K562 (cell line): ENCODE measurements around the gene TAF15. TPM values are rescaled to one million over a fixed set of nuclear protein-coding genes. Genes with fewer than 3 reads are reported as not detected.
A peak's percentile ranks its signal among the peaks of the same experiment; 100 is the strongest.

Experiments used
- CEBPB ChIP-seq: fragments of 450-650 bp; IDR thresholded peaks from 2 replicates; pipeline ENCODE4 v1.6.1; 2016; ENCODE audit warnings: missing genetic modification characterization, missing compliant biosample characterization
- CEBPZ ChIP-seq: fragments of 150-350 bp; IDR thresholded peaks from 2 replicates; pipeline ENCODE4 v1.6.1; 2014; ENCODE audit warnings: low read depth, mild to moderate bottlenecking, low read length, borderline replicate concordance
- DIDO1 ChIP-seq: fragments of 450-650 bp; IDR thresholded peaks from 2 replicates; pipeline ENCODE4 v1.6.1; 2016; ENCODE audit warnings: low read depth, missing biosample characterization, missing genetic modification characterization
- ERF ChIP-seq: fragments of 450-650 bp; formaldehyde crosslinking; IDR thresholded peaks from 2 replicates; pipeline ENCODE4 v1.4.0; 2020; ENCODE audit warnings: mild to moderate bottlenecking, mixed read lengths
- HMGN3 ChIP-seq: IDR thresholded peaks from 2 replicates; pipeline ENCODE4 v1.6.1; 2011; ENCODE audit warnings: borderline replicate concordance, low read depth, mild to moderate bottlenecking, mixed read lengths, low read length; ENCODE audit not compliant: insufficient read length; ENCODE audit errors: extremely low read depth
- KAT7 ChIP-seq: sonication (generic); formaldehyde crosslinking; IDR thresholded peaks from 2 replicates; pipeline ENCODE4 v1.8.0; 2022; ENCODE audit warnings: missing genetic modification reagents, mild to moderate bottlenecking, borderline replicate concordance
- PHB2 ChIP-seq: fragments of 450-650 bp; IDR thresholded peaks from 2 replicates; pipeline ENCODE4 v1.6.1; 2017; ENCODE audit warnings: low read depth
- RBBP5 ChIP-seq: fragments of 200-600 bp; sonication (generic); IDR thresholded peaks from 2 replicates; pipeline ENCODE4 v1.6.1; 2012; ENCODE audit warnings: borderline replicate concordance, mild to moderate bottlenecking, low read length, control low read depth, inconsistent platforms; ENCODE audit not compliant: insufficient read depth, poor library complexity, severe bottlenecking
- SRSF1 ChIP-seq: fragments of 200-400 bp; formaldehyde crosslinking; IDR thresholded peaks from 2 replicates; pipeline ENCODE4 v1.6.1; 2017; ENCODE audit warnings: mild to moderate bottlenecking, low read depth, low read length, moderate library complexity
- TARDBP ChIP-seq: fragments of 450-650 bp; IDR thresholded peaks from 2 replicates; pipeline ENCODE4 v1.6.1; 2016
- THRAP3 ChIP-seq: fragments of 450-650 bp; IDR thresholded peaks from 2 replicates; pipeline ENCODE4 v1.6.1; 2016; ENCODE audit warnings: mild to moderate bottlenecking, inconsistent platforms, borderline replicate concordance
- TRIM24 ChIP-seq, 2 experiments: fragments of 450-650 bp; IDR thresholded peaks; 2 replicates each; pipeline ENCODE4 v1.6.1; 2016
- U2AF2 ChIP-seq: fragments of 200-400 bp; formaldehyde crosslinking; optimal IDR thresholded peaks from 2 replicates; pipeline ENCODE3; 2017; ENCODE audit warnings: low read depth, mild to moderate bottlenecking, low read length
- ZNF592 ChIP-seq: fragments of 450-650 bp; IDR thresholded peaks from 2 replicates; pipeline ENCODE4 v1.6.1; 2017; ENCODE audit warnings: antibody characterized with exemption, mild to moderate bottlenecking
- ZNF75A ChIP-seq: fragments of 450-650 bp; formaldehyde crosslinking; IDR thresholded peaks from 2 replicates; pipeline ENCODE4 v1.4.0; 2020; ENCODE audit warnings: mild to moderate bottlenecking
- polyA plus RNA-seq, 8 experiments: library from polyadenylated mRNA; depleted of rRNA in 4 of 8; stranded (reverse) in 5 of 8; unstranded in 3 of 8; fragments of >200 nt; fragmentation: Nextera tagmentation in 2 of 8; fragmentation: Illumina TruSeq in 1 of 8; extraction: Ambion mirVana in 2 of 8; extraction: Trizol in 1 of 8; gene quantifications; 2 replicates each; pipeline versions ENCODE4 v1.2.1 to v1.2.3, GENCODE V29; 2011 to 2014; ENCODE audit warnings: inconsistent platforms in 1 of 8, missing spikeins in 1 of 8
- total RNA-seq, 7 experiments: library from RNA; depleted of rRNA in 6 of 7; stranded (reverse); fragments of >200 nt in 6 of 7; fragmentation: Illumina TruSeq in 2 of 7; extraction: Trizol in 2 of 7; gene quantifications; 2 replicates each; pipeline versions ENCODE4 v1.2.1 to v1.2.3, GENCODE V29; 2011 to 2021; ENCODE audit warnings: low replicate concordance in 1 of 7
- TF ChIP-seq, protein P1 (sequence below): conservative IDR thresholded peaks from 2 replicates; pipeline ENCODE4 v1.6.1; 2011; ENCODE audit warnings: low read depth, mild to moderate bottlenecking, low read length; ENCODE audit not compliant: control insufficient read depth
- TF ChIP-seq, protein P2 (sequence below): sonication (generic); formaldehyde crosslinking; IDR thresholded peaks from 2 replicates; pipeline ENCODE4 v1.8.0; 2022; ENCODE audit warnings: mild to moderate bottlenecking, missing genetic modification reagents

The TAF15 gene
- total and polyA plus RNA-seq, 9 of the 15 experiments (the other 6 are each of a cell fraction or from before 2014, with no cell fraction given), result 4.1 to 272 (median 56.8) TPM

- TF ChIP-seq CEBPZ, result no peak
- TF ChIP-seq ZNF75A (CRISPR knock-in tag), result no peak
- TF ChIP-seq U2AF2, result no peak
- TF ChIP-seq, protein P1, sequence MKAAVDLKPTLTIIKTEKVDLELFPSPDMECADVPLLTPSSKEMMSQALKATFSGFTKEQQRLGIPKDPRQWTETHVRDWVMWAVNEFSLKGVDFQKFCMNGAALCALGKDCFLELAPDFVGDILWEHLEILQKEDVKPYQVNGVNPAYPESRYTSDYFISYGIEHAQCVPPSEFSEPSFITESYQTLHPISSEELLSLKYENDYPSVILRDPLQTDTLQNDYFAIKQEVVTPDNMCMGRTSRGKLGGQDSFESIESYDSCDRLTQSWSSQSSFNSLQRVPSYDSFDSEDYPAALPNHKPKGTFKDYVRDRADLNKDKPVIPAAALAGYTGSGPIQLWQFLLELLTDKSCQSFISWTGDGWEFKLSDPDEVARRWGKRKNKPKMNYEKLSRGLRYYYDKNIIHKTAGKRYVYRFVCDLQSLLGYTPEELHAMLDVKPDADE, result no peak
- no peak for TF ChIP-seq PHB2
- TF ChIP-seq, protein P2, sequence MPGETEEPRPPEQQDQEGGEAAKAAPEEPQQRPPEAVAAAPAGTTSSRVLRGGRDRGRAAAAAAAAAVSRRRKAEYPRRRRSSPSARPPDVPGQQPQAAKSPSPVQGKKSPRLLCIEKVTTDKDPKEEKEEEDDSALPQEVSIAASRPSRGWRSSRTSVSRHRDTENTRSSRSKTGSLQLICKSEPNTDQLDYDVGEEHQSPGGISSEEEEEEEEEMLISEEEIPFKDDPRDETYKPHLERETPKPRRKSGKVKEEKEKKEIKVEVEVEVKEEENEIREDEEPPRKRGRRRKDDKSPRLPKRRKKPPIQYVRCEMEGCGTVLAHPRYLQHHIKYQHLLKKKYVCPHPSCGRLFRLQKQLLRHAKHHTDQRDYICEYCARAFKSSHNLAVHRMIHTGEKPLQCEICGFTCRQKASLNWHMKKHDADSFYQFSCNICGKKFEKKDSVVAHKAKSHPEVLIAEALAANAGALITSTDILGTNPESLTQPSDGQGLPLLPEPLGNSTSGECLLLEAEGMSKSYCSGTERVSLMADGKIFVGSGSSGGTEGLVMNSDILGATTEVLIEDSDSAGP (CRISPR knock-in tag), result no peak
- no peak for TF ChIP-seq ERF (CRISPR knock-in tag)
- 0 out of 4 replicates have a peak, but pooled peaks of 1 of the 2 experiments have one; percentile 5 for TF ChIP-seq TRIM24 (IDR thresholded peaks at IDR 0.05)
- TF ChIP-seq SRSF1, result no peak
- peak; percentile 75 for TF ChIP-seq CEBPB
- no peak for TF ChIP-seq THRAP3
- no peak for TF ChIP-seq KAT7 (CRISPR knock-in tag)
- TF ChIP-seq TARDBP, result no peak; the same call in 1 of the 2 replicates
- no peak for TF ChIP-seq RBBP5
- 0 out of 2 replicates have a peak, but pooled peaks have one; percentile 55 for TF ChIP-seq ZNF592
- no peak for TF ChIP-seq HMGN3
- no peak for TF ChIP-seq DIDO1 (tag)
Measured at GRCh38 chr17:35808240-35808961, 883 bp upstream of the TAF15 start (continued).
